ENCODE data around the gene DCAF11.

DCAF11 gene

DNA sequence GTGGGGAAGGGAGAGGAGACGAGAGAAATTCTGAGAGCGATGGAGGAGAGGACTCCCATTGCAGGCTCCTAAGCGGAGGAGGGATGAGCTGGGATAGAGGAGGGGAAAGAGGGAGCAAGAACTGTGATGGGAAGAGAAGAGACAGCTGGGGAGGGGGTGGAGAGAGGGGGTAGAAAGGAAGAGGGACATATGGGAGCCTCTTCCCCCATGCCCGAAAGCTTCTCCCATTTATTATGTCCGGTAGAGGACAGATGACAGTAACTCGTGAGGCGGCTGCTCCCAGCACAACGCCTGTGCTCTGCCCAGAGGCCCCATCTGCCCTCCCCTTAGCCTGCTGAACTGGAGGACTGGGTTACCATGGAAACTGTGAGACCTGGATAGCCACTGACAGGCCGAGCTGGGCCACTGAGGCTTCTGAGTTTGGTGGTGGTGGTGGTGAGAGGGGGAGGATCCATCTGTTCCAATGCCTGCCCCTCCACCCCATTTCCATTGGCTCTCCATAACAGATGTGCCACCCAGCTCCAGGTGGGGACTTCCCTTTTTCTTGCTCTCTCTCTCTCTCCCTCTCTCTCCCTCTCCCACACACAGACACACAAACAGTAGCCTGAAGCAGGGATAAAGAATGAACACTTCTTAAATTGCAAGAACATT is 35.0 kb upstream of the DCAF11 start:
- no peak for DNase-seq

- DNase-seq, result no peak
Measured at GRCh38 chr14:24080142-24080530, 34.4 kb upstream of the DCAF11 start.

DNA sequence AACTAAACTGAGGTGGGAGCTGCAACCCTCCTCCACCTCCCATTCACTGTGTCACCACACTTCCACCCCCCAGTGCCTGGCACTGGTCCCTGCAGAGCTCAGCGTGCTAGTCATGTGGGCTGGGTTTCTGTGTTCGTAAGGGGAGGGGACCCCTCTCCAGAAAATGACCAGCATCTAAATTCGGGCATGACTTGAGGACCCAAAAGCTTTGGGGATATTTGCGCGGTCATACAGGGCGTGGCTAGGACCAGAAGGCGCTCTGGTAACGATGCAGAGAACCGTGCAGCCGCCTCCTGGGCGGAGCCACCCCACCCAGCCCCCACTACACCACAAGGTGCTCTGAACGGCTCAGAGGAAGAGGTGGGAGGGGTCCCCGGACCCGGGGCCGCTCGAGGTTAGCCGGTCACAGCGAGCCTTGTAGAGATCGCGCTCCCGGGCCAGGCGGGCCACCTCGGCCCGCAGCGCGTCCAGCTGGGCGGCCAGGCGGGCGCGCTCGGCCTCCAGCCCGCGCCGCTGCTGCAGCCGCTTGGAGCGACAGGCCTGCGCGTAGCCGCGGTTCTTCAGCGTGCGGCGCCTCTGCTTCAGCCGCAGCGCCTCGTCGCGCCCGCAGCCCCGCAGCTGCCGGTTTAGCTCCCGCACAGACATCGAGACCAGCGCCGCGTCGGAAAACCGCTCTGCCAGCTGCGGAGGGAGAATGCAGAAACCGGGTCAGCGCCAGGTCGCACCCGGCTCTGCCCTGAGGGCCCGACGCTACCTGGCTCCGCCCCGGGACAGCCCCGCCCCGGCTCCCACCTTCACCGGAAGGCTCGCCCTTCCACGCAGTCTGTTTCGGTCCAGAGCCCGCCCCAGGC is 33.5 kb upstream of the DCAF11 start:
- DNase-seq, result peak; percentile 4 to 35

DNA sequence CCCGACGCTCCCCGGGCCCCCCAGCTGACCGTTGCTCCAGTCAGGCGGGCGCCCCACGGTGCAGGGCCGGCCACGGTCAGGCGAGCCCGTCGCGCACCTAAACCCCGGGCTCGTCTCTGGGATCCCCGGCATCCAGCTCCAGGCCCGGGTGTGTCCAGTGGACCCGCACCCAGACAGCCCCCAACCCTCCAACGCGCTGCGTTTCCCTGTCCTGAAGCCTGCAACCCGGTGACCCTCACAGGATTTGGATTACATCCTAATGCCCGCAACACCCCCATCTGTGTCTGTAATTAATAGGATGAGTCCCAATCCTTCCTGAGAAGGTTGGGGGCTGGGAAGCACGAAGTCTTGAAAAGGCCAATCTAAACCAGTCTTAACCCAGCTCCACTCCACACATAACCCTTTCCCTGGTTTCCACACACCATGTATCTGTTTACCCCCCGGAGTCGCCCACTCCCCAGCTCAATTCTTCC is 32.8 kb upstream of the DCAF11 start:
- DNase-seq, result no peak

- DNase-seq, result no peak
Measured at GRCh38 chr14:24082411-24083080, 32.0 kb upstream of the DCAF11 start.

- DNase-seq, result no peak
Measured at GRCh38 chr14:24083462-24083861, 31.1 kb upstream of the DCAF11 start.

DNA sequence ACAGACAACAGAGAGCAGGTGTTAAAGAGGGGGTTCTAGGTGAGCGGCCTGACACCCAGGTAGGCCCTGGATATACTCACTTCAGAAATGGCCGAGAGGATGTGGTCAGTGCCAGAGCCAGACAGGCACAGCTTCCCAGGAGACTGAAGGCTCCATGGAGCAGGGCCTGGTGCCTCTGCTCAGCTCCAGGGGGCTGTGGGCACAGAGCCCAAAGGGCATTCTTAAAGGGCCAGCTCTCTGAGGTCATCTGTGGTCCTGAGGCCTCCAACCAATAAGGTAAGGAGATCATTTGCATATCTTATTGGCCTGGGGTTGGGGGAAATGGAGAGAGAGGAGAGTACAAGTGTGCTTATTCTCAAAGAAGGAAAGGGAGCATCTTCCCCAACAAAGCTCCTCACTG is 30.1 kb upstream of the DCAF11 start:
- no peak for DNase-seq

GRCh38 chr14:24085215-24085614 is 29.4 kb upstream of the DCAF11 start:
- DNase-seq, result no peak

DNA sequence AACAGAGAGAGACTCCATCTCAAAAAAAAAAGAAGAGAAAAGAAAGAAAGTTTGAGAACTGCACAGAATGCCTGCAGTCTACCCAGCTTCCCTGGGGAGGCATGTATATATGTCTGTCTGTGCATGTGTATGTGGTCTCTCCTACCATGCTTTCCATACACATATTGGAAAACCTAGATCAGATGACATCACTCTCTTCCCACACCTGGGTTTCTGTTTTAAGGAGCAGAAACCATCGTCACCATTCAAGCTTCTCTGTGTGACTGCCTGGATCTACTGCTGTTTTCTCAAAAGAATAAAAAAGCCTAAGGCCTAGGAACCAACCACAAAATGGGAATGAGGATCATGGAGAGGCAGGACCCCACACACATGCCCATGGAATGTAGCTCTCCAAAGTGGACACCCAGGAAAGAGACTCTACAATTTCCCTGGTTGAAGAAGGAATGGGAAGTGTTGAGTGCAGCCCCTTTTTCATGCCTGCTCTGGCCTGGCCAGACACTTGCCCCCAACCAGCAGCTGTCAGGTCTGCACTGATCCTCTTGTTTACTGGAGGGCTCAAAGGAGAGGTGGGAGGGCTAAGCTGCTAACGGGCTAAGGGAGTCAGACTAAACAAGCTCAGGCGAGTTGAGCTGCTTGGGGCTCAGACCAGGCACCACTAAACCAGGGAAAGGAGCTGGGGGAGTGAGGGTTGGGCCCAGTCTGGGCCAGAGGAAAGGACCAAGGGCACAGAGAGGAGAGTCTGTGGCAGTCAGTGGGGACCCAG is 28.2 kb upstream of the DCAF11 start:
- no peak for DNase-seq

- no peak for DNase-seq
Measured at GRCh38 chr14:24087004-24087403, 27.6 kb upstream of the DCAF11 start.

GRCh38 chr14:24088095-24088494 is 26.5 kb upstream of the DCAF11 start:
- DNase-seq, result no peak

DNA sequence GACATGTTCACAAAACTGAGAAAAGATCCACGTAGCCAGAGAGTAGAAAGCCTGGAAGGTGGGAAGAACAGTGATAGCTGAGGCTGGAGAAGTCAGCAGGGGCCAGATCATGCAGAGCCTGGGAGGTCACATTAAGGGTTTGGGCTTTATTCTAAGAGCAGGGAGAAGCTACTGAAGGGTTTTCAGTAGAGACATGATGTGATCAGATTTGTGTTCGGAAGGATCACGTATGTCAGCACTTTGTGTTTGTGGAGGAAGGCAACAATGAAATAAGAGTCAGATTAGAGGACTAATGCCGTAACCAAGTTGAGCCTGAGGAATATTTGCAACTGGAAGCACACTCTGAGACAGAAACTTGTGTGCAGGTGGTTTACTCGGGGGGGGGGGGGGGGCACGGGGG is 24.7 kb upstream of the DCAF11 start:
- no peak for DNase-seq

DNA sequence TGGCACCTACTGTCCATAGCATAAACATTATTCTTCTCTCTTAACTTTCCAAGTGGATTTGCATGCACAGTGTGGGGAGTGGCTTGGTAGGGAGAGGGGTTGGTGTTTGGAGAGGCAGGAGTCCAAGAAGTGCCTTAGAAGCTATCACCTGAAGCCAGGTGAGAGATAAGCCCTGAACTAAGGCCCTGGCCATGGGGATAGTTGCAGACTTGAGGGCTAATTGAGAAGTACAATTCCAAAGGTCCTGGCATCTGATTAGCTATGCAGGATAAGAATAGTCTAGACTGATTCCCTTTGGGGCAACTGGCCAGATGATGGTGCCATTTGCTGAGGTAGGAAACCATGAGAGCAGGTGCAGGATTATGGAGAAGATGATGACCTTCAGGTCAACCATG is 22.5 kb upstream of the DCAF11 start:
- no peak for DNase-seq

- peak; percentile 79 to 91 for DNase-seq
Measured at GRCh38 chr14:24092505-24093206, 21.9 kb upstream of the DCAF11 start.

GRCh38 chr14:24093207-24093900 is 21.2 kb upstream of the DCAF11 start:
- DNase-seq, result no peak

- DNase-seq, result peak; percentile 98
Measured at GRCh38 chr14:24093901-24094840, 20.4 kb upstream of the DCAF11 start, which contains the start of gene PCK2. TSS of gene PCK2 (plus strand) at chr14:24094311. CDS start at chr14:24094406, 95 bp downstream.

- DNase-seq, result peak in 1 of 2 donors; percentile 10
Measured at GRCh38 chr14:24094841-24095270, 19.7 kb upstream of the DCAF11 start.

DNA sequence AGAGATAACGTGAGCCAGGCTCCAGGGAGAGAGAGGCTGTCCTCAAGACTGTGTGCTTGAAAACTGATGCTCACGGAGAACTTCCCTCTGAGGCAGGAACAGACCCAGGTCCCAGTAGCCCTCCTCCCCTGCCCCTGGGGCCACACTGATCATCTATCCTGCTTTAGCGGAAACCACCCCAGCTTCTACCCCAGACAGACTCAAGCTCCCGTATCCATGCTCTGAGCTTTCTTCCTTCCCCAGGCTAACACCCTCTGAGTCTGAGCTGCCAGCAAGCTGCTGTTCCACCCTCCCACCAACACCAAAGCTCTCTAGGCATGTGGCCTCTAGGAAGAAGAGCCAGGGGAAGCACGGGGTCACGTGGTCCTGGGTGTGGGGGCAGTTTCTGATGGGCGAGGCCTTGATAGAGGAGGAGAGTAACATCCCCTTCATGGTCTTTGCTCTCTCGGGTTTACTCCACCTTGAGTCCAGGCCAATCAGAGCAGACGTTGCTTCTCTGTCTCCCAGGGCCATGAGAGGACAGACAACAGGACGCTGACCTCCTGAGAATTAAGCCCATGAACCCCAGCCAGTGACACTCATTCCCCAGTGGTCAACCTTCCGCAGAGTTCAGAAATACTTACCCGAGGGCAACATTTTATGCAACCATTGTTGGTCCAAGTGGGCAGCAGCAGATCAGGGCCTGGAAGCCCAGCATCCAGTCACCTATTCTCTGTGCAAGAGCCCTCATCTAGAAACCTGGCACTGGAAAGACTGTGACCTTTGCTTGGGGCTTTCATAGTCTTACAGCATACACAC is 19.1 kb upstream of the DCAF11 start:
- DNase-seq, result peak; percentile 93 to 94

- DNase-seq, result no peak
Measured at GRCh38 chr14:24096545-24097181, 17.9 kb upstream of the DCAF11 start.
